ENCODE measurements around the gene TUBGCP2. TPM values are rescaled to one million over a fixed set of nuclear protein-coding genes. Genes with fewer than 3 reads are reported as not detected.

TUBGCP2 gene
- total RNA-seq, 2 donors from 2014 or later, result 47.8 to 55.8 TPM

- H3K4me1 Mint-ChIP-seq, result peaks cover 14% of the 10 kb centered on the region
- no peak overlapping the region for H3K4me3 Mint-ChIP-seq
- ATAC-seq (replicated peaks), result no peak
- H3K9me3 Mint-ChIP-seq, result no peaks in the 10 kb centered on the region
- H3K36me3 Mint-ChIP-seq (ENCODE audit: low read depth), result peaks cover 84% of the 10 kb centered on the region
- H3K27me3 Mint-ChIP-seq, result no peaks in the 10 kb centered on the region
- no peak overlapping the region for H3K27ac Mint-ChIP-seq
Measured at GRCh38 chr10:133287832-133288500, 20.7 kb downstream of the TUBGCP2 start.

- peaks cover 77% of the 10 kb centered on the region for H3K36me3 Mint-ChIP-seq (ENCODE audit: low read depth)
- H3K27ac Mint-ChIP-seq, result no peak overlapping the region
- H3K27me3 Mint-ChIP-seq, result no peaks in the 10 kb centered on the region
- no peak overlapping the region for H3K4me3 Mint-ChIP-seq
- peaks cover 14% of the 10 kb centered on the region for H3K4me1 Mint-ChIP-seq
- no peaks in the 10 kb centered on the region for H3K9me3 Mint-ChIP-seq
- ATAC-seq (replicated peaks), result no peak
Measured at GRCh38 chr10:133286366-133286765, 22.3 kb downstream of the TUBGCP2 start.

GRCh38 chr10:133285217-133285616, 23.5 kb downstream of the TUBGCP2 start:
- Mint-ChIP-seq H3K4me1 (peaks cover 14% of the 10 kb centered on the region), H3K36me3 (ENCODE audit: low read depth) (peaks cover 69% of the 10 kb centered on the region), H3K27ac (no peak overlapping the region), H3K9me3 (no peaks in the 10 kb centered on the region), H3K27me3 (no peaks in the 10 kb centered on the region), H3K4me3 (no peak overlapping the region)
- no peak for ATAC-seq (replicated peaks)

DNA sequence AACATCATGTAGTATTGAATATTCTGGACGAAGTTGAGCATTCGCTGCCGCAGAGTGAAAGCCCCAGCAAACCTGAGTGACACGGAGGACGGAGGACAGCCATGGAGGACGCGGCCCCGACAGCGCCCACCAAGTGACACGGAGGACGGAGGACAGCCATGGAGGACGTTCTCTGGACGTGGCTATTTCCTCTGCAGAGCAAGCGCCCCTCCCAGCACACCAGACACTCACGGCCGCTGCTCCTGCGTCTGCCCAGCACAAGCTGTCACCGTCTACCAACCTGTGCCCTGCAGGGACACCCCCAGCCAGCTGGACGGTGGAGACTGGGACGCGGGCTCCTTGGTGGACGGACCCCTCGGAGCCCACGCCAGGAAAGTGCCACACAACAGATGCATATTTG, 24.7 kb downstream of the TUBGCP2 start:
- Mint-ChIP-seq H3K9me3 (no peaks in the 10 kb centered on the region), H3K4me3 (no peak overlapping the region), H3K36me3 (ENCODE audit: low read depth) (peaks cover 56% of the 10 kb centered on the region), H3K4me1 (peaks cover 14% of the 10 kb centered on the region), H3K27ac (no peak overlapping the region), H3K27me3 (no peaks in the 10 kb centered on the region)
- no peak for ATAC-seq (replicated peaks)

- ATAC-seq (replicated peaks), result no peak
- peaks cover 23% of the 10 kb centered on the region for H3K4me1 Mint-ChIP-seq
- no peaks in the 10 kb centered on the region for H3K27me3 Mint-ChIP-seq
- H3K9me3 Mint-ChIP-seq, result no peaks in the 10 kb centered on the region
- H3K27ac Mint-ChIP-seq, result no peak overlapping the region
- no peak overlapping the region for H3K4me3 Mint-ChIP-seq
- peaks cover 57% of the 10 kb centered on the region for H3K36me3 Mint-ChIP-seq (ENCODE audit: low read depth)
Measured at GRCh38 chr10:133282846-133283390, 25.8 kb downstream of the TUBGCP2 start.

DNA sequence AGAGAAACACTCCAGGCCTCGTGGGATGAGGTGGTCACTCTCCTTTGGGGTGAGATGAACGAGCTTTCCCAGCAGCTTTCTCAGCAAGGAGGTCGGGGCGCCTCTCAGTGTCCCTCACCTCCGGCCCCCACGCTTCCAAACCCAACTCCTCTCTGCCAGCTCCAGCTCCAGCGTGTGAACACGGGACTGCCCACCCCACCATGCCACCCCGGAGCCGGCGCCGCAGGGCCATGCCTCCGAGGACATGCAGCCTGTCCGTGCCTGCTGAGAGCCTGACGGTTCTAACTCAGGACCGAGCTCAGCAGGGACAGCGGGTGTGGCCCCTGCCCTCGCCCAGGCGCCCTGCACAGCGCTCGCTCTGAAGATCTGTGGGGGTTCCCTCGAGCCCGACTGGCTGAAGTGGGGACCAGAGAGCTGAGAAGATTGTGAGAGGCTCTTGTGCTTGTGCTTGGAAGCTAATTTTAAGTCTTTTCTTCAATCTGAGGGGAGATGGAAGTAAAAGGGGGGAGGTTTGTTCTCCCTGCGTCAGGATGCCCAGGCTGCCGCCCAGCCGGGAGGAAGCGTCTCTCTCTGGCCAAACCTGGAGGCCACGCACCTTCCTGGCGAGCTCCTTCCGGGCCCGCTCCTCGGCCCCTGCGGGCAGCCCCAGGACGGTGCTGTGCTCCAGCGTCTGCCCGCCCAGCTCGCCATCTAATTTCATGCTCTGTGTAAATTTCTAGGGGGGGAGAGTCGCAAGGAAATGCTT, 26.9 kb downstream of the TUBGCP2 start:
- no peak overlapping the region for H3K4me3 Mint-ChIP-seq
- no peaks in the 10 kb centered on the region for H3K27me3 Mint-ChIP-seq
- peaks cover 46% of the 10 kb centered on the region for H3K36me3 Mint-ChIP-seq (ENCODE audit: low read depth)
- ATAC-seq (replicated peaks), result no peak
- H3K4me1 Mint-ChIP-seq, result peaks cover 21% of the 10 kb centered on the region
- no peaks in the 10 kb centered on the region for H3K9me3 Mint-ChIP-seq
- H3K27ac Mint-ChIP-seq, result no peak overlapping the region

DNA sequence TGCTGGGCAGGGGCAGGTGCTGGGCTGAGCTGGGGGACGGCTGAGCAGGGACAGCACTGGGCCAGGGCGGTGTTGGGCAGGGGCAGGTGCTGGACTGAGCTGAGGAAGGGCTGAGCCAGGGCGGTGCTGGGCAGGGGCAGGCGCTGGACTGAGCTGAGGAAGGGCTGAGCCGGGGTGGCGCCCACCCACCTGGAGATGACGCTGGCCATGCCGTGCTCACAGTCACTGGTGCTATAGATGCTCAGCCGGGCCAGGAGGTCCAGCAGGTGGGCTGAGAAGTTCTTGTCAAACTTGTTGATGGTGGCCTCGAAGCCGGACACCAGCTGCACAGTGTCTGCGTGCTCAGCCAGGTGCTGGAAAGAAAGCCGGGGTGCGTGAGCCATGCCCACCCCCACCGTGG, 27.6 kb downstream of the TUBGCP2 start:
- Mint-ChIP-seq H3K9me3 (no peaks in the 10 kb centered on the region), H3K4me3 (no peak overlapping the region), H3K27ac (no peak overlapping the region), H3K27me3 (no peaks in the 10 kb centered on the region), H3K36me3 (ENCODE audit: low read depth) (peaks cover 39% of the 10 kb centered on the region), H3K4me1 (peaks cover 14% of the 10 kb centered on the region)
- no peak for ATAC-seq (replicated peaks)

DNA sequence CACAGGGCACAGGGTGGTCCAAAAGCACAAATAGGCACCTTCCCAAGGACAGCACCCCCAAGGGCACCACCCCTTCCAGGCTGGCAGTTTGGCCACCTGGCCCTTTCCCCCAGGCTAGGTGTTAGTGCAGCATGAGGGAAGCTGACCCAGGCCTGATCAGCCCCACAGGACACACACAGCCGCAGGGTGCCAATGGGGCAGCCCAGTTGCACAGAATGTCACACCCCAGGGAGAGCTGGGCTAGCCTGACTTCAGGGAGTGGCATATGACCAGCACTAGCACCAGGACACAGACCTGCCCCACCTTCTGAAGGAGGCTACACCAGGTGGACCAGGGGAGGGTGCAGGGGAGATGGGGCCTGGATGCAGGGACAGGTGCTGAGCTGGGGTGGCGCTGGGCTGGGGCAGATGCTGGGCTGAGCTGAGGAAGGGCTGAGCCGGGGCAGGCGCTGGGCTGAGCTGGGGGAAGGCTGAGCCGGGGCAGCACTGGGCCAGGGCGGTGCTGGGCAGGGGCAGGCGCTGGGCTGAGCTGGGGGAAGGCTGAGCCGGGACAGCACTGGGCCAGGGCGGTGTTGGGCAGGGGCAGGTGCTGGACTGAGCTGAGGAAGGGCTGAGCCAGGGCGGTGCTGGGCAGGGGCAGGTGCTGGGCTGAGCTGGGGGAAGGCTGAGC, 28.1 kb downstream of the TUBGCP2 start:
- no peaks in the 10 kb centered on the region for H3K9me3 Mint-ChIP-seq

DNA sequence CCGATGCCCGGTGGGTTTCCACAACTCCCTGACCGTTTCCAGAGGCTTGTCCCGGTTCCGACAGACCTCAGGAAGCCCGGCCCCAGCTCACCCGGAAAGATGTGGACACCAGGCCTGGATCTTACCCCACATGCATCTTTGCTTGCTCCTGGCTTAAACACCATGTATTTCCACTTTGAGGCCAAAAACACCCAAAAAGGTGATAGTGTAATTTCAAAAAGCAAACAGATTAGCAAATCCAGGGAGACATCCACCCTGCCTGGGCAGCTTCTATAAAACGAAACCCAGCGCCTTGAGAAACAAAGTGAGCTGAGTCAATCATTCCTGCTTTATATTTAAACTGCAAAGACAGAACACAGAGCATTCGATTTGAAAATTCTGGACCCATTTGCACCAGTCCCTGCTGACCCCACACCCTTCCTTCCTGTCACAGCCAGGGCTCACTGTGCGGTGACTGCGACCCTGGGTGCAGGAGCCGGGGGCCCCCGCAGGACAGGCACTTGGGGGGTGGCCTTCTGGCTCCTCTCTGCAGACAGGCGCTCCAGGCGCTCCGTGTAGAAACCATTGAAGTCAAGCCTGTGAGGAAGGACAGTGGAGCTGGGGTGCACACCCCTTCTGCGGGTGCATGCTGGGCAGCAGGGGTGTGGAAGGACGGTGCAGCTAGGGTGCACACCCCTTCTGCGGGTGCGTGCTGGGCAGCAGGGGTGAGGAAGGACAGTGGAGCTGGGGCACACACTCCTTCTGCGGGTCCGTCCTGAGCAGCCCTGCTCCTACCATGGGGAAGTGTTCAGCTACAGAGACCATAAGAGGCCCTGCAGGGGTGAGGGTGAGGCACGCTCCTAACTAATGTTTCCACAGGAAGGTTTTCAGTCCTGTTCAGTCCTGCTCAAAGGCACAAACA, 29.1 kb downstream of the TUBGCP2 start:
- Mint-ChIP-seq H3K36me3 (ENCODE audit: low read depth) (peaks cover 39% of the 10 kb centered on the region), H3K4me3 (no peak overlapping the region), H3K9me3 (no peaks in the 10 kb centered on the region), H3K4me1 (peaks cover 9% of the 10 kb centered on the region), H3K27ac (no peak overlapping the region), H3K27me3 (no peaks in the 10 kb centered on the region)
- ATAC-seq (replicated peaks), result no peak

More for the DNA sequence above, 28.1 kb downstream of the TUBGCP2 start:
- Mint-ChIP-seq H3K27ac (no peak overlapping the region), H3K36me3 (ENCODE audit: low read depth) (peaks cover 39% of the 10 kb centered on the region), H3K4me1 (peaks cover 9% of the 10 kb centered on the region), H3K27me3 (no peaks in the 10 kb centered on the region), H3K4me3 (no peak overlapping the region)
- no peak for ATAC-seq (replicated peaks)

GRCh38 chr10:133278577-133279265, 30.0 kb downstream of the TUBGCP2 start:
- ATAC-seq (replicated peaks), result peak; percentile 60
- Mint-ChIP-seq H3K4me3 (peak overlapping the region; percentile 75), H3K4me1 (peaks cover 9% of the 10 kb centered on the region), H3K27me3 (no peaks in the 10 kb centered on the region), H3K27ac (peak overlapping the region; percentile 81), H3K36me3 (ENCODE audit: low read depth) (peaks cover 32% of the 10 kb centered on the region), H3K9me3 (no peaks in the 10 kb centered on the region)

GRCh38 chr10:133277993-133278576, 30.6 kb downstream of the TUBGCP2 start:
- Mint-ChIP-seq H3K27ac (peak overlapping the region; percentile 81), H3K4me1 (peaks cover 9% of the 10 kb centered on the region), H3K4me3 (peak overlapping the region; percentile 75), H3K9me3 (no peaks in the 10 kb centered on the region), H3K36me3 (ENCODE audit: low read depth) (peaks cover 30% of the 10 kb centered on the region), H3K27me3 (no peaks in the 10 kb centered on the region)
- ATAC-seq (replicated peaks), result no peak

DNA sequence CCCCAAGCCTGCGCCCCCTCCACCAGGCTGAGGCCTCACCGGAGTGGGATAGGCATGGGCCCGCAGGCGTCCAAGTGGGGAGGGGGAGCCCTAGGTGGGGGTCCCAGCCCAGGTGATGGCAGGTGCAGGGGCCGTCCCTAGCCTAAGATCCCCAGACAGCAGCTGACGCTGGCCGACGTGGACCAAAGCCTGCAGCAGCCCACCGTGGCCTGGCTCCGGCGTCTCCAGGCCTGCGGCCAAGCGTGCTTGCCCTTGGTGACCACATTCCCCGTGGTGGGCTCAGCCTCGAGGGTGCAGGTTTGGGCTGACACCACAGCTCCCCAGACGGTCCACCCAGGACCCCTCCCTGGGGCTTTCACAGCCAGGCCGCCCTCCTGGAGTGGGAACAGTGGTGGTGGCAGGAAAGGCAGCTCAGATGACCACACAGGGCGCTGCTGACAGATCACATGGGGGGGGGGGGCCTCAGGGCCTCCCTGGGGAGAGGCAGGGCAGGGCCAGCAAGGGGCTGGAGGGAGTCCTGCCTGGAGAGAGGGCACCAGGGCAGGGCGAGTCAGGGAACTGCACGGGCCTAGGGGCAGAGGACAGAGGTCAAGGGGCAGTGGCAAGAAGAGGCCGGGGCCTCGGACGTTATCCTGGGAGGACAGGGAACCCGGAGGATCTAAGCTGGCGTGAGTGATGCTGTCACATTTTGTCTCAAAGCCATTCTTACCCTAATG, 31.2 kb downstream of the TUBGCP2 start:
- Mint-ChIP-seq H3K9me3 (no peaks in the 10 kb centered on the region), H3K36me3 (ENCODE audit: low read depth) (peaks cover 35% of the 10 kb centered on the region), H3K27me3 (no peaks in the 10 kb centered on the region), H3K4me1 (peaks cover 9% of the 10 kb centered on the region), H3K27ac (peak overlapping the region; percentile 81), H3K4me3 (peak overlapping the region; percentile 75)
- no peak for ATAC-seq (replicated peaks)
